Neural crest cell (in vitro differentiated cells): ENCODE results near the gene GRPEL1. TPM values are rescaled to one million over a fixed set of nuclear protein-coding genes. Genes with fewer than 3 reads are reported as not detected.

Experiments used
- DNase-seq: peaks from one replicate; pipeline ENCODE4 v3.0.0; 2021; ENCODE audit warnings: low read depth, mixed read lengths, low spot score
- H3K27ac Mint-ChIP-seq: one replicate; pipeline ENCODE4 v1.8.0; 2021; ENCODE audit warnings: mild to moderate bottlenecking, mixed read lengths; ENCODE audit not compliant: unreplicated experiment
- H3K27me3 Mint-ChIP-seq: 2 replicates; pipeline ENCODE4 v1.8.0; 2021; ENCODE audit warnings: low read depth, mild to moderate bottlenecking, mixed read lengths
- H3K36me3 Mint-ChIP-seq: 2 replicates; pipeline ENCODE4 v1.8.0; 2021; ENCODE audit warnings: low read depth, mild to moderate bottlenecking, mixed read lengths
- H3K4me1 Mint-ChIP-seq: 2 replicates; pipeline ENCODE4 v1.8.0; 2021; ENCODE audit warnings: mixed read lengths
- H3K4me3 Mint-ChIP-seq: one replicate; pipeline ENCODE4 v1.8.0; 2021; ENCODE audit warnings: mild to moderate bottlenecking, mixed read lengths
- H3K9me3 Mint-ChIP-seq: 2 replicates; pipeline ENCODE4 v1.8.0; 2021; ENCODE audit warnings: mixed read lengths
- total RNA-seq: library from RNA; stranded (reverse); gene quantifications from 2 replicates; pipeline ENCODE4 v1.2.1, GENCODE V29; 2021
- TF ChIP-seq, protein P1 (sequence below): fragments of 200-600 bp; sonication (generic); conservative IDR thresholded peaks from 2 replicates; pipeline ENCODE4 v1.5.0; 2021; ENCODE audit warnings: antibody characterized with exemption, mild to moderate bottlenecking

Gene GRPEL1
- total RNA-seq, 1 donor from 2014 or later = 28.2 TPM

DNA sequence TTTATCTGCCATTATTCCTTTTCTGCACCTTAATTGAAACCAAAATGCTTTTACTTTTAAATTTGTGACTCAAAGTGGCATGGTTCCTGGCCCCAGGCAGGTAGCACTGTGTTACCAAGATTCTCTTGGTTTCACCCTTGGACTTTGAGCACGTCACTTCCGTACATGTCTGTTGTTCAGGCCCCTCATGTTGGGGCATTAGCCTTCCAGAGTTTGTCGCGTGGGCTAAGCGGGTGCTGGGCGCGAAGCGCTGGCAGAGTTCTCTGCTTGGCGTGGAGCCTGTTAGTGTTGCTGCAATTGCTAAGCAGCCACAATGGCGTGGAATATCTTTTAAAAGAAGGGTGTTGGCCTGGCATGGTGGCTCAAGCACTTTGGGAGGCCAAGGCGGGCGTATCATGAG is 38.7 kb downstream of the GRPEL1 start:
- TF ChIP-seq, protein P1, sequence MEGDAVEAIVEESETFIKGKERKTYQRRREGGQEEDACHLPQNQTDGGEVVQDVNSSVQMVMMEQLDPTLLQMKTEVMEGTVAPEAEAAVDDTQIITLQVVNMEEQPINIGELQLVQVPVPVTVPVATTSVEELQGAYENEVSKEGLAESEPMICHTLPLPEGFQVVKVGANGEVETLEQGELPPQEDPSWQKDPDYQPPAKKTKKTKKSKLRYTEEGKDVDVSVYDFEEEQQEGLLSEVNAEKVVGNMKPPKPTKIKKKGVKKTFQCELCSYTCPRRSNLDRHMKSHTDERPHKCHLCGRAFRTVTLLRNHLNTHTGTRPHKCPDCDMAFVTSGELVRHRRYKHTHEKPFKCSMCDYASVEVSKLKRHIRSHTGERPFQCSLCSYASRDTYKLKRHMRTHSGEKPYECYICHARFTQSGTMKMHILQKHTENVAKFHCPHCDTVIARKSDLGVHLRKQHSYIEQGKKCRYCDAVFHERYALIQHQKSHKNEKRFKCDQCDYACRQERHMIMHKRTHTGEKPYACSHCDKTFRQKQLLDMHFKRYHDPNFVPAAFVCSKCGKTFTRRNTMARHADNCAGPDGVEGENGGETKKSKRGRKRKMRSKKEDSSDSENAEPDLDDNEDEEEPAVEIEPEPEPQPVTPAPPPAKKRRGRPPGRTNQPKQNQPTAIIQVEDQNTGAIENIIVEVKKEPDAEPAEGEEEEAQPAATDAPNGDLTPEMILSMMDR = no peak
- H3K4me1 Mint-ChIP-seq = no peaks in the 10 kb centered on the region
- no peak overlapping the region for H3K4me3 Mint-ChIP-seq
- no peaks in the 10 kb centered on the region for H3K9me3 Mint-ChIP-seq
- H3K27me3 Mint-ChIP-seq = no peaks in the 10 kb centered on the region
- peaks cover 3% of the 10 kb centered on the region for H3K36me3 Mint-ChIP-seq
- DNase-seq = no peak
- no peak overlapping the region for H3K27ac Mint-ChIP-seq

DNA sequence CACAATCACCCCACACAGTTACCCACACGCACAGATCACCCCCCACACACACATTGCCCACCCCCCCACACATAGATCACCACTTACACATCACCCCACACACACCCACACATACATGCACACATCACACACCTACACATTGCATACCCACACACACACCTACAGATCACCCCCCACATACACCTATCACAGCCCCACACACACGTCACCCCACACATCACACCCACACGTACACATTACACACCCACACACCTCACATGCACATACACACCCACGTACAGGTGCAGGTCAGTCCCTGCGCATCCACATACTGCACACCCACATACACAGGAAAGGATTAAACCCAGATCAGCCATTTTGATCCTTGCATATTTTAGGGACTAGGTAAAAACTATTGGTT is 40.0 kb downstream of the GRPEL1 start:
- H3K27me3 Mint-ChIP-seq = no peaks in the 10 kb centered on the region
- no peak for DNase-seq
- no peak overlapping the region for H3K4me3 Mint-ChIP-seq
- no peak overlapping the region for H3K27ac Mint-ChIP-seq
- H3K36me3 Mint-ChIP-seq = peaks cover 3% of the 10 kb centered on the region
- peaks cover 4% of the 10 kb centered on the region for H3K4me1 Mint-ChIP-seq
- TF ChIP-seq, protein P1 = no peak
- H3K9me3 Mint-ChIP-seq = no peaks in the 10 kb centered on the region

DNA sequence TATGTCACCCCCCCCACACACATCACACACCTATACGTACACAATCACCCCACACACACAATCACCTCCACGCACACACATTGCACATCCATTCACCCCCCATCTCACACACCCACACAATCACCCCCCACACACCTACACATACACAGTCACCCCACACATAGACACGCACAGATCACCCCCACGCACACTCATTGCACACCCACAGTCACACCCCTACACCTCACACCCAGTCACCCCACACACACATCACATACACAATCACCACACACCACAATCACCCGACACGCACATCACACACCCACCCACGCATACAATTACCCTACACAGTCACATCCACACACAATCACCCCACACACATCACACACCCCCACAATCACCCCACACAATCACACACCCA is 40.6 kb downstream of the GRPEL1 start:
- Mint-ChIP-seq H3K36me3 (peaks cover 6% of the 10 kb centered on the region), H3K27me3 (no peaks in the 10 kb centered on the region), H3K4me1 (peaks cover 7% of the 10 kb centered on the region), H3K4me3 (no peak overlapping the region), H3K27ac (no peak overlapping the region), H3K9me3 (no peaks in the 10 kb centered on the region)
- TF ChIP-seq, protein P1 = no peak
- DNase-seq = no peak

DNA sequence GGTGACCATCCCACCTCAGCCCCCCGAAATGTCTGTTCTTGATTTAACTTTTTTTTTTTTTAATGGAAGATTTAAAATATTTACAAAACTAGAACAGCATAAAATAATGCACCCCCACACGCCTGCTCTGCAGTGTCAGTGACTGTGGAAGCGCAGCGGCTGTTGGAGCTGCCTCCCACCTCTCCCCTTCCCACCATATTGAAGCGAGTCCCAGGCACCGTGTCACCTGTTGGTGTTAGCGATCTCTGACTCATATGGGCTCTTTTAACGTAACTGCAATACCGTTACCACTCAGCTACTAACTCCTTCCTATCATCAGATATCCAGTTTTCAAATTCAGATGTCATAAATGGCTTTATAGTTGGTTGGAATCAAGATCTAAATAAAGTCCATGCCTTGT is 41.8 kb downstream of the GRPEL1 start:
- H3K27me3 Mint-ChIP-seq = no peaks in the 10 kb centered on the region
- H3K9me3 Mint-ChIP-seq = no peaks in the 10 kb centered on the region
- H3K36me3 Mint-ChIP-seq = peaks cover 7% of the 10 kb centered on the region
- no peak overlapping the region for H3K4me3 Mint-ChIP-seq
- peaks cover 18% of the 10 kb centered on the region for H3K4me1 Mint-ChIP-seq
- TF ChIP-seq, protein P1 = no peak
- DNase-seq = no peak
- H3K27ac Mint-ChIP-seq = no peak overlapping the region

DNA sequence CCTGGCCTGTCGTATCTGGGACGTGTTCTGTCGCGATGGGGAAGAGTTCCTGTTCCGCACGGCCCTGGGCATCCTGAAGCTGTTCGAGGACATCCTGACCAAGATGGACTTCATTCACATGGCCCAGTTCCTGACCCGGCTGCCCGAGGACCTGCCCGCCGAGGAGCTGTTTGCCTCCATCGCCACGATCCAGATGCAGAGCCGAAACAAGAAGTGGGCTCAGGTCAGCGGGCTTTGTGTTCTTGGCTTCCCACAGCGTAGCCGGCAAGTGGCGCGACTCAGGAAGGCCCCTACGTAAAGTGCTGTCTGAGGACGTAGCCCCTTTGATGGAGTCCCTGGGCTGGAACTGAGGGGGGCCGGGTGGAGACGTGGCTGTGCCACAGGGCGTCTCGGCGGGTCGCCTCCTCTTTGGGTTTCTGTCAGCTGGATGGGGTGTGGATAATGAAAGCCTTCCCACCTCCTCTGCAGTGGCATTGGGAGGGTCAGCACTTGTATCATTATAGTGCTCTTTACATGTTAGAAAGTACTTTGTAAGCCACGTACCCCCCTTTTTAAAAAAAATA is 42.7 kb downstream of the GRPEL1 start:
- H3K4me1 Mint-ChIP-seq = peaks cover 27% of the 10 kb centered on the region
- no peak for DNase-seq
- TF ChIP-seq, protein P1 = no peak
- H3K27me3 Mint-ChIP-seq = no peaks in the 10 kb centered on the region
- H3K27ac Mint-ChIP-seq = no peak overlapping the region
- no peak overlapping the region for H3K4me3 Mint-ChIP-seq
- peaks cover 7% of the 10 kb centered on the region for H3K36me3 Mint-ChIP-seq
- no peaks in the 10 kb centered on the region for H3K9me3 Mint-ChIP-seq
